GM21360 (cell line): ENCODE data around the gene NKIRAS1.
"Not testable (repeated sequence)": the region's sequence is repeated elsewhere in the genome, so short reads cannot be mapped to it uniquely, and the experiment has no call there.

Experiments used
- ATAC-seq: cut with Tn5 transposase; IDR thresholded peaks from one replicate; pipeline ENCODE4 v1.9.1; 2021; ENCODE audit warnings: mild to moderate bottlenecking, moderate library complexity; ENCODE audit not compliant: unreplicated experiment

The NKIRAS1 gene

DNA sequence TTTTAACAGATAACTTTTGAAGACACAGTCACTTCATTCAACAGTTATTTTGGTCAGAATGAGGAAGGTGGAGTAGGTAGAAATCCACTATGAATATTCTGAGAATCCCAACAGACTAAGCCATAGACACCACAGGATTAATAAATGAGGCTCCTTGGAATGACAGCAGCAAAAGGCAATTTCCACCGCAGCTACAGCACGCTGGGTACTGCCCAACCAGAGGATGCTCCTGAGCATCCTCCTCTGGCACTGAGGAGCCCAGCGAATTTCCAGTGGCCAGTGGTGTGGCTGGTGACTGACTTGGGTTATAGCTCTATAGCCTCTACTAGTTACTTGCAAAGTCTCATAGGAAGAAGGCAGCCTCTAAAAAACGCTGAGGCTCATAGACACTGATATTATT, 24.6 kb upstream of the NKIRAS1 start:
- ATAC-seq = no peak

DNA sequence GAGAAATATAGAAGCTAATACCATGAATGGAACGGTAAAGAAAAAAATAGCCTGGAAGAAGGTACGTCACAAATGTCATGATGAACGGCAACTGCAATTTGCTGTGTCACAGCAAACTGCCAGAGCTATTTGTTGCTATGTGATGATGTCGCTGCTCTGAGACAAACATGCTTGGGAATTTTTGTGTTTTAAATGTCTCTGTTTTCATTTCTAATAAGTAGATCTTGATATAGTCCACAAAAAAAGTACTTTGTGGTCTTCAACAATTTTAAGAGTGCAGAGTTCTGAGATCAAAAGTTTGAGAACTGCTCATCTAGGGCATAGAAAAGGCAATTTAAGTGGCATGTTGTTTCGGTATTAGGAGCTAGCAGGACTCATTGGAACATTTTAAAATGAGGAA, 24.0 kb upstream of the NKIRAS1 start:
- no peak for ATAC-seq

DNA sequence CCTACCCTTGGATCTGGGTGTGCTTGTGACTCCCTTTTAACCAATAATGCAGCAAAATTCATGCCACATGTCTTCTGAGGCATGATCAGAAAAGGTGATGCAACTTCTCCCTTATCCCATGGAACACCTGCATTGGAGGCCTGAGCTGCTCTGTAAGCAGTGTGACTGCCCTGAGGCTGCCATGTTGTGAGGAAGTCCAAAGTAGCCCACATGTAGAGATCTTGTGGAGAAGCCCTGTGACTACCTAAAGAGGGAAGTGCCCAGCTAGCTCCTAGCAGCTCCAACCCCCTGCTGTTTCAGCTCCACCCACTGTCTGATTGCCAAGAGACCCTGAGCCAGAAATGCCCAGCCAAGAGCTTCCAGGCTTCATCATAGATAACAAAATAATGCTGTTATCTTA, 21.9 kb upstream of the NKIRAS1 start:
- no peak for ATAC-seq

DNA sequence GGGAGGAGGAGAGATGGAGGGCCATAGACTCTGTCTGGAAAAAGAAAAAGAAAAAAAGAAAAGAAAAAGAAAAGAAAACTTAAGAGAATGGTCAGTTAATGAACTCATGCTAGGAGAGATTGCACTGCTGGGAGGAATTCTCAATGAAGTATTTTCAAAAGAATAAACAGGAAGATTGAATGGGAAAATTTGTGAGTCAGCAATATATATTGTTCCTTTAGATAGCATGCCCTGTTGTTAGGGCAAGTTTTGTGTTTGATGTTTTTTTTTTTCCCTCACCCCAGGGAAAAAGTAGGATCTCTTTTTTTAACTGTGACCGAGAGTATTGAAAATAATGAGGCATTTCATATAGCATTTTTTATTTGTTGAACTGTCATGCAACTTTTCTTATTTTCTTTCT, 20.5 kb upstream of the NKIRAS1 start:
- no peak for ATAC-seq

DNA sequence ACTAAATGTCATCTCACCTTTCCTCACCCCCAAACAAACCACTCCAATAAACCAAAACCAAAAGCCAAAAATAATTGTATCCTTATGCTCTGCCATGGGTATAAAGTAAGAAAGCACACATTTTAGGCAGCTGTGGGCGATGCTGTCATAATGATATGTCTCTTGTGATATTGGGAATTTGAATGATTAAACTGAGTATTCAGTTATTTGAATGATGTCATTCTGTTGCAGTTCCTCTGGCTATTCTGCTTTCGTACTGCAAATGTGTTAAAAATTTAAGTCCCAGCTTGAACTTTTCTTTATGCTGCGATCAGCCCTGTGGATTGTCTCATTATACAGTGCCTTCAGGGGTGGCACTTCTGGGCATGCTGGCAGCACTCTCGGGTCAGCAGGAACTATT, 17.5 kb upstream of the NKIRAS1 start:
- ATAC-seq = no peak

DNA sequence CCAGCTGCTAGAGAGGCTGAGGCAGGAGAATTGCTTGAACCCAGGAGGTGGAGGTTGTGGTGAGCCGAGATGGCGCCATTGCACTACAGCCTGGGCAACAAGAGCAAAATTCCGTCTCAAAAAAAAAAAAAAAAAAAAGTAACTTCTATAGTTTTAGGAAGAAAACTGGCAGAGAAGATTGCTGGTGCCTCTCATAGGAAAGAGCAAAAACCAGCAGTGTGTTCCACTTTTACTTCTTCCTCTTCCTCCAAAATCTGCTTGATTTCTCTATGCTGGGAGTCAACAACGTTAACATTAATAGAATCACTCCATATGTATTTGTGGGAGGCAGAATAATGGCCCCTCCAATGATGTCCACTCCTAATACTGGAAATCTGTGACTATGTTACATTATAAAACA, 15.8 kb upstream of the NKIRAS1 start:
- ATAC-seq = no peak

DNA sequence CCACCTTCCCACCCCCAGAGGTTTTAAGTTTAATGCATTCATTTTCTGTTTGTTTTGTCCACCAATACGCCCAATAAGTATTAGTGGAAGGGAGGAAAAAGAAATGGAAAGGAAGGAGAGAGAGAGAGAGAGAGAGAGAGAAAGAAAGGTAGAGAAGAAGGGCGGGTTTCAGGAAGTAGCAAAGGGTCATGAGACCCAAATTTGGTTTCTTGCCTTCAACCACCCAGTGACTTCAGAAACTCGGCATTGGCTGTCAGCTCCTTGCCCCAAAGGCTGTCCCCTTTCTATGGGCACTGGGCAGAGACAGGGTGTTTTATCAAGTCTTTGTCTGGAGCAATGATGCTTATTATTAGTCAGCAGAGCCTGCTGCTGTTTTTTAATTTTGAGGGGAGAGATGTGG, 14.8 kb upstream of the NKIRAS1 start:
- no peak for ATAC-seq

DNA sequence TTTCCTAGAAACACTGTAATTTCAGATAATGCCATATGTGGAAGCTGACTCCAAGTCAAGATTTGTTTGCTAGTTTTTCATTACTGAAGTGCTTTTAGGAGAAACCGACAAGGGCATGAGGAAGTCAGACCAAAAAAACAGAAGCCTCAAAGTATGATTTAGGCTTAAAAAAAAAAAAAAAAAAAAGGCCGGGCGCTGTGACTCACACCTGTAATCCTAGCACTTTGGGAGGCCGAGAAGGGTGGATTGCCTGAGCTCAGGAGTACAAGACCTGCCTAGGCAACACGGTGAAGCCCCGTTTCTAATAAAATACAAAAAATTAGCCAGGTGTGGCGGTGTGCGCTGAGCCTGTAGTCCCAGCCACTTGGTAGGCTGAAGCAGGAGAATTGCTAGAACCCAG, 11.7 kb upstream of the NKIRAS1 start:
- ATAC-seq = no peak

DNA sequence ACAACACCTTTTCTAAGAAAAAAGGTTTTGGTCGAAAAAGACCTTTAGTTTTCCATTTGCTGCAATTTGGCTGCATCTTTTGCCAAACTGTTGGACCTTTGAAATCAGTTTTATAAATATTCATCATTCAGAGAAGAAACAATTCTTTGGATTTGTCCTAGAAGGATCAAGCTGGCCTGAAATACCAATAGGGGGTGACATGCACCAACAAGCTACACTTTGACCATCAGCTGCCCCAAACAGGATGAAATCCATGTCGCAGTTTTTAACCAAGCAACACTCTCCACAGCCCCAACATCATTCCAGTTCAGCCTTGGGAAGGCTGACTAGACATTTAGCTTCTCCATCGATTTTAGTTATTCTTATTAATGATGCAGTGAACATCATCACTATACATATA, 9.9 kb upstream of the NKIRAS1 start:
- ATAC-seq = no peak

DNA sequence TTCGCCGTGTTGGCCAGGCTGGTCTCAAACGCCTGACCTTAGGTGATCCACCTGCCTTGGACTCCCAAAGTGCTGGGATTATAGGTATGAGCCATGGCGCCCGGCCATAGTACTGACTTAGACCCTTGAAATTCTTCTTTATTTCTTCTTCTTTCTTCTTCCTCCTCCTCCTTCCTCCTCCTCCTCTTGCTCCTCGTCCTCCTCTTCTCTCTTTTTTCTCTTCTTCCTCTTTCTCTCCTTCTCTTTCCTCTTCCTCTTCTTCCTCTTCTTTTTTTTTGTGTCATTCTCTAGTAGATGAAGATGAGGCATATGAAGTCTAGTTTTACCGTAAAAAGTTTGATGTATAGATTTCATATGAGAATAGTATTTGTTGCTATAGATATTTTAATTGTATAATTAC, 9.5 kb upstream of the NKIRAS1 start:
- ATAC-seq = no peak

DNA sequence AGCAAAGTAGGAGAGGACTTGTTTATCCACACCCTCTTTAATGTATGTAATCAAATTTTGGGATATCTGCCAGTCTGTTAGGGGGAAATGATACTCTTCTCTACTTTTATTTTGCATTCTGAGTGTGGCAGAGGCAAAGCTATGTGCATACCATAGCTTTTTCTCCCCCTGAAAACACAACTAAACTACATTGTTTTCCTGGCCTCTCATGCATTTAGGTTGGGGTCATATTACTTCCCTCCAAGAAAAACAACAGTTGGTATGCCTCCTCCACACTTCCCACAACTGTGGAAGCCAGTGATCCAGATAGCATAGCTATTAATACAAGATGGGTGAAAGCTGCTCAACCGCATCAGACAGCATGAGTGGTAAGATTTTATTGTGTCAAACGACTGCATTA, 7.0 kb upstream of the NKIRAS1 start:
- no peak for ATAC-seq

DNA sequence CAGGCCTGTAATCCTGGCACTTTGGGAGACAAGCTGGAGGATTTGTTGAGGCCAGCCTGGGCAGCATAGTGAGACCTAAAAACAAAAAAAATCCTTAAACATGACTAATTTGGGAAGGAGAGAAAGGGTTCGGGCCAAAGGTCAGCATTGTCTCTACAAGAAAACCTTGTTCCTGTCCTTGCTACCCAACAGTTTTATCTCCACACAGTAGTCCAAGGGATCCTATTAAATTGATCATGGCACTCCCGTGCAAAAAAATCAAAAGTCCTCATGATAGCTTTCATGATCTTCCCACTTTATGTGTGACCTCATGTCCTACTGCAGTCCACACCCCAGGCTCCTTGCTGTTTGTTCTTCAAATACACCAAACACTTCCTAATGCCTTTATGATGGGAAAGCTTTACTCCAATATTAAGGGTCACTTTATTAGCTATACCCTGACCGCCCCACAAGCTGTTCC, 4.3 kb upstream of the NKIRAS1 start:
- ATAC-seq = no peak

DNA sequence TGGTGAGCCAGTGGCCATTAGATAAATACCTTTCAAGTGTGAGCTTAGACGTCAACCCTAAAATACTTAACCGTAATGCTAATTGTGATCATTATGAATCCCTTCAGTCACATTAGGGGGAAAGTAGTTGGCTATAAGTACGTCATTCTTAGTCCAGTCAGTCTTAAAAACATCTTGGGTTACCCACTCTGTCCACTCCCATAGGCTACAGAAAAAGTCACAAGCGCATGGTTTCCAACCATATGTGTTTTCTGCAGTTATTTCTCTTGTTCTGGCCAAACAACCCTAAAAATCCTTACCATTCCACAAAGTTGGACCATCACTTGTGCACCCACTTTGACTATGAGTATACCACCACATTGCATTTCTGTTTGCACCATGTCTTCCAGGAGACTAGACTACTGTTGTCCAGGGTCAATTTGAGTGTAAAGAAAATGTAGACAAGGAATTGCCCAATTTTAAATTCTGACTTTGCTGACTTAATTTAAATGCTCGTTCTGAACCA, 3.4 kb upstream of the NKIRAS1 start:
- no peak for ATAC-seq

DNA sequence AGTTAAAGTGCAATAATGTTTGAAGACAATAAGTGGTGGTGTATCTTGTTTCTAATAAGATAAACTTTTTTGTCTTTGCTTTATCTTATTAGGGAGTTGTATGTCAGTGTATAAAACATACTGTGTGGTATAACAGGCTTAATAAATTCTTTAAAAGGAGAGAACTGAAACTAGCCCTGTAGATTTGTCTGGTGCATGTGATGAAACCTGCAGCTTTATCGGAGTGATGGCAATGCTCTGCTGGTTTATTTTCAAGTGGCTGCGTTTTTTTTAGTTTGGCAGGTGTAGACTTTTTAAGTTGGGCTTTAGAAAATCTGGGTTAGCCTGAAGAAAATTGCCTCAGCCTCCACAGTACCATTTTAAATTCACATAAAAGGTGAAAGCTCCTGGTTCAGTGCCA, 2.8 kb upstream of the NKIRAS1 start:
- no peak for ATAC-seq

DNA sequence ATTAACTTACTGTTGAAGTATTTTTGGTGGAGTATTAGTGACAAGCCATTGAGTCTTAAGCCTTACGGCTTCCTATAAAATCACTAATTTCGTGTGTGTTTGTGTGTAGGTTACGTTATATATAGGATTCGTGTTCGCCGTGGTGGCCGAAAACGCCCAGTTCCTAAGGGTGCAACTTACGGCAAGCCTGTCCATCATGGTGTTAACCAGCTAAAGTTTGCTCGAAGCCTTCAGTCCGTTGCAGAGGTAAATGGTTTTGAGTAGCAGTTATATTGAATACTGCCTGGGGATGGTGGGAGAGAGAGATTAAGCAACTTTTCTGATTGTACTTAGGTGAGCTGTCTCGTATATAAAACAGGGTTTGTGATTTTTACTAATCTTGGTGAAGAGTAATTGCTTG, 1.5 kb upstream of the NKIRAS1 start:
- ATAC-seq = not testable (repeated sequence)

DNA sequence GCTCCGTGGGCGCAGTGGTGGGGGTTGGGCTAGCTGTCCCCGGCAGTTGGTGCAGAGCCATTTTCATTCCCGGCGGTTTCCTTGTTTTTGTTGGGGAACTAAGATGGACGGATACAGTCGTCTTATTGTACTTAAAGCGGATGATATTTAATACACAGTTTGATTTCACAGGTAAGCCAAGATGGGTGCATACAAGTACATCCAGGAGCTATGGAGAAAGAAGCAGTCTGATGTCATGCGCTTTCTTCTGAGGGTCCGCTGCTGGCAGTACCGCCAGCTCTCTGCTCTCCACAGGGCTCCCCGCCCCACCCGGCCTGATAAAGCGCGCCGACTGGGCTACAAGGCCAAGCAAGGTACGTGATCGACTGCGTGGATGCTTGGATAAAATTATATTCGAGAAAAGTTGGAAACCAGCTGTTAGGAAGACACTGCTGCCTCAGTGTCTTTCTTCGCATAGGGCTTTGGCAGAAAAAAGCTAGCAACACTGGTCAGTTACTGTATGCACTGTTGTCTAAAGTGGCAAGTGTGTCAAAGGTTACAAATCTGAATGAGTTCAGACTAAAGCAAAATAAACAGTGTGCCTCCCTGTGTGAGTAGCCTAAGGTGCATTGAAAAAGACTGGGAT, 1.0 kb upstream of the NKIRAS1 start:
- ATAC-seq = not testable (repeated sequence)

DNA sequence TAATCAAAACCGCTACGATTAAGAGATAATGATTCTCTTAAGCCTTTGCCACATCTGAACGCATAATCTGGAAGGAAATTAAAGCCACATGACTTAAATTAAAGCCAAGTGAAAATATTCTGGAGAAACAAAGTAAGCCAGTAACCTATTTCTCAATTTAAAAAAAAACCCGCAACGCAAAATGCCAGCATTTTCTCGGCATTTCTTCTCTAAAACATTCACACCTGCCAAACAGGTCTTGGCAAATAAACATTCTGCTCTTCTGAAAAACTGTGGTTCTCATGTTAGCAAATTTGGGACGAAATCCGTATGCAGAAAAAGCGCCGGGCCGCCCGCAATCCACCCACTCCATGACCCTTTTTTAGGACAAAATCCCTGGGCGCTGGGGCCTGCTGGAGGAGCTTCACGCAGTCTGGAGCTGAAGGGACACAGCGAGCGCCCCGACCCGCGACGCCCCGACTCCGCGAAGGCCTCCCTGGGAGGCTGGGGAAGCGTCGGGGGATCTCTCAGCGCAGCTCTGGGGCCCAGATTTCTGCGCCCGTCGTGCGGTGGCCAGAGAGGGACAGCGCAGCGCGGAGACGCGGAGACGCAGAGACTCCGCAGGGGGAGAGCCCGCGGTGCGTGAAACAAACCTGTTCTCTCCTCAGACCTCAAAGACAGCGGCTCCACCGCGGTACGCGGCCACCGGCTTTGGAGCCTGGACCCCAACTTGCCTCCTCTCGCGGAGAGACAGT, 471 bp downstream of the NKIRAS1 start:
- peak; percentile 41 for ATAC-seq

DNA sequence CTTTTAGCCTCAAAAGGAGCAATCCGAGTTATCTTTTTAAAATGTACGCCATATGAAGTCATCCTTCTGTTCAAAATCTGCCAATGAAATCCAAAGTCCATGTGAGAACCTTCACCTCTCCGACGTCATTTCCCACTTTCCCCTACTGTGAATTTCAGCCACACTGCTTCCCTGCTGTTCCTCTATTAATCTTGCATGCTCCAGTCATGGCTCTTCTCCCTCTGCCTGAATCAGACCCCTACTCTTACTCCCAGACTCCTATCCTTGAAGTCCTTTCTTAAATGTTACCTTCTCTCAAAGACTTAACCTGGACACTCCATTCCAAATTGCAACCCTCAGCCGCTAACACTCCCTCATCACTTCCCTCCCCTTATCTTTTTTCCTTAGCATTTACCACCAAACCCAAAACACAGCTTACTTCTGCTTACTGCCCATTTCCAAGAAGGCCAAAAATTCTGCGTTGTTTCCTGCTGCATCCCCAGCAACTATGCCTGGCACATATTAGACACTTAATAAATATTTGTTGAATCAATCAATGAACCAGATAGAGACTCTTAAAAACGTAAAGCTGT, 1.2 kb downstream of the NKIRAS1 start:
- no peak for ATAC-seq

DNA sequence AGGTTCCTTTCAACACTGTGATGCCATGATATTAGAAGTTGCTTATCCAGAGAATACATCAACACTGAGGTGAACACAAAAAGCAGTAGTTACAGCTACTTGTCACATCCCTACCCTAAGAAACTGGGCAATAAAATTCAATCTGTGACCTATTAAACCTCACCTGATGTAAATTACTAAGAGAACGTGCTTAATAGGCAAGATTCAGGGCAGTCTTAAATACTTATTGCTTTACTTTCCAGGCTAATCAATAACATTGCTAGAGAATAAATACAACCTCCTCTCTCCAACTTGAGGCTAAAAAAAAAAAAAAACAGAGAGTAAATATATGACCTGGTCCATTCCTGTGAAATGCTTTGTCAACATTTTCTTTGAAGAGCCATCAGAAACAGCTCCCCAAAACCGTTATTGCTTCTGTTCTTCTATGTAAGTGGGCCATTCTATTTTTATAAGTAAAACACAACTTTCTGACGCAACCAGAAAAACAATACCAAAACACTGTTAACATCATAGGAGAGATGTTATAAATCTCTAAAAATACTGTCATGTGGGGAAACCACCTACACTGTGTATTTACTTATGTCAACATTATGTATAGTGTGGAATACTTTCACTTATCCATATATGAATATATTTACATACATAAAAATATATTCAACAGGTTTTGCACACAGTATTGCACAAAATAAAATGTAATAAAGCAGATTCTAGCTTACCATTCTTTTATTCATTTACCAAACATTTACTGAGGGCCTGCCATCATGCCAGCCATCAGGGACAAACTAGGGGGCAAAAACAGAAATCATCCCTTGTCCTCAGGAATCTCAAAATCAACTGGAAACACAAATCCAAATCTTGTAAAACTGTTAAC, 2.7 kb downstream of the NKIRAS1 start:
- ATAC-seq = peak; percentile 23

DNA sequence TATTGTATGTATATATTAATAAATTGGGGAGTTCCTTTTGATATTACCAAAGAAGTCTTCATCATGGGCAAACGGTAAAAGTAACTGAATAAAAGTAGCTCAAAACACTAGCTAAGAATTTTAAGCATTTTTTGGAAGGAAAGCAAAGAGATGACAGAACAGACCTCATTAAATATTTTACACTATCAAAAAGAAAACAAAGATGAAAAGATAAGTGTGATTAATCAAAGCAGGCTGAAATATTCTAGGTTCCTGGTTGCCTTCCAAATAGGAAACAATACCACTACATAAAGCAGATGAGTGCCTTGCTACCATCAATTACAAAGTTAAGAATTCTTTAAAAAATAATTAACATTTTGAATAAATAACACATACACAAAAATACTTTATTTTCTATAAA, 3.6 kb downstream of the NKIRAS1 start:
- no peak for ATAC-seq

DNA sequence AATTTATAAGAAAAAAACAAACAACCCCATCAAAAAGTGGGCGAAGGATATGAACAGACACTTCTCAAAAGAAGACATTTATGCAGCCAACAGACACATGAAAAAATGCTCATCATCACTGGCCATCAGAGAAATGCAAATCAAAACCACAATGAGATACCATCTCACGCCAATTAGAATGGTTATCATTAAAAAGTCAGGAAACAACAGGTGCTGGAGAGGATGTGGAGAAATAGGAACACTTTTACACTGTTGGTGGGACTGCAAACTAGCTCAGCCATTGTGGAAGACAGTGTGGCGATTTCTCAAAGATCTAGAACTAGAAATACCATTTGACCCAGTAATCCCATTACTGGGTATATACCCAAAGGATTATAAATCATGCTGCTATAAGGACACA, 4.5 kb downstream of the NKIRAS1 start:
- ATAC-seq = not testable (repeated sequence)
